Peyer's patch (tissue), 4 donors: ENCODE data around the gene NARS2.
"Not testable (repeated sequence)": the region's sequence is repeated elsewhere in the genome, so short reads cannot be mapped to it uniquely, and the experiment has no call there.

Experiments used
- POLR2A ChIP-seq, 2 donors: fragments of 450-650 bp; IDR thresholded peaks; one replicate each; pipeline ENCODE4 v1.5.1; 2017; ENCODE audit warnings: antibody characterized with exemption in 2 of 2, mild to moderate bottlenecking in 2 of 2, moderate library complexity in 2 of 2
- TF ChIP-seq, protein P1 (sequence below), 6 experiments: fragments of 450-650 bp in 4 of 6; fragments of 200-600 bp in 2 of 6; sonication (generic) in 1 of 6; IDR thresholded peaks; one replicate each; pipeline ENCODE4 v1.5.1; 2017 to 2019; ENCODE audit warnings: antibody characterized with exemption in 6 of 6, mild to moderate bottlenecking in 3 of 6, moderate library complexity in 1 of 6

GRCh38 chr11:78513085-78513484, 61.6 kb downstream of the NARS2 start:
- TF ChIP-seq, protein P1, sequence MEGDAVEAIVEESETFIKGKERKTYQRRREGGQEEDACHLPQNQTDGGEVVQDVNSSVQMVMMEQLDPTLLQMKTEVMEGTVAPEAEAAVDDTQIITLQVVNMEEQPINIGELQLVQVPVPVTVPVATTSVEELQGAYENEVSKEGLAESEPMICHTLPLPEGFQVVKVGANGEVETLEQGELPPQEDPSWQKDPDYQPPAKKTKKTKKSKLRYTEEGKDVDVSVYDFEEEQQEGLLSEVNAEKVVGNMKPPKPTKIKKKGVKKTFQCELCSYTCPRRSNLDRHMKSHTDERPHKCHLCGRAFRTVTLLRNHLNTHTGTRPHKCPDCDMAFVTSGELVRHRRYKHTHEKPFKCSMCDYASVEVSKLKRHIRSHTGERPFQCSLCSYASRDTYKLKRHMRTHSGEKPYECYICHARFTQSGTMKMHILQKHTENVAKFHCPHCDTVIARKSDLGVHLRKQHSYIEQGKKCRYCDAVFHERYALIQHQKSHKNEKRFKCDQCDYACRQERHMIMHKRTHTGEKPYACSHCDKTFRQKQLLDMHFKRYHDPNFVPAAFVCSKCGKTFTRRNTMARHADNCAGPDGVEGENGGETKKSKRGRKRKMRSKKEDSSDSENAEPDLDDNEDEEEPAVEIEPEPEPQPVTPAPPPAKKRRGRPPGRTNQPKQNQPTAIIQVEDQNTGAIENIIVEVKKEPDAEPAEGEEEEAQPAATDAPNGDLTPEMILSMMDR (IDR thresholded peaks at IDR 0.05): not testable (repeated sequence)
- not testable (repeated sequence) for TF ChIP-seq POLR2A (IDR thresholded peaks at IDR 0.05)
